GM10847 (cell line): ENCODE measurements around the gene ROMO1.

Source experiments
- POLR2A ChIP-seq: IDR thresholded peaks from 2 replicates; pipeline ENCODE4 v1.6.1; 2011; ENCODE audit not compliant: insufficient read length; ENCODE audit errors: extremely low read depth

ROMO1 gene

GRCh38 chr20:35702051-35702823 is 3.0 kb downstream of the ROMO1 start:
- TF ChIP-seq POLR2A: no peak

GRCh38 chr20:35702824-35703695 is 3.9 kb downstream of the ROMO1 start:
- no peak for TF ChIP-seq POLR2A

GRCh38 chr20:35704514-35705261 is 5.5 kb downstream of the ROMO1 start:
- TF ChIP-seq POLR2A: no peak

GRCh38 chr20:35708502-35708901 is 9.3 kb downstream of the ROMO1 start:
- no peak for TF ChIP-seq POLR2A

GRCh38 chr20:35709259-35709658 is 10.1 kb downstream of the ROMO1 start:
- TF ChIP-seq POLR2A: no peak

GRCh38 chr20:35710039-35710438 is 10.8 kb downstream of the ROMO1 start:
- TF ChIP-seq POLR2A: no peak

- no peak for TF ChIP-seq POLR2A
Observed at GRCh38 chr20:35710884-35711587, 11.8 kb downstream of the ROMO1 start.

GRCh38 chr20:35711588-35712209 is 12.5 kb downstream of the ROMO1 start:
- TF ChIP-seq POLR2A: no peak

- TF ChIP-seq POLR2A: no peak
Observed at GRCh38 chr20:35714127-35714526, 14.9 kb downstream of the ROMO1 start.

GRCh38 chr20:35715652-35716051 is 16.4 kb downstream of the ROMO1 start:
- no peak for TF ChIP-seq POLR2A

- no peak for TF ChIP-seq POLR2A
Observed at GRCh38 chr20:35716330-35716729, 17.1 kb downstream of the ROMO1 start.

- no peak for TF ChIP-seq POLR2A
Observed at GRCh38 chr20:35718972-35719635, 19.9 kb downstream of the ROMO1 start.

GRCh38 chr20:35719717-35720116 is 20.5 kb downstream of the ROMO1 start:
- no peak for TF ChIP-seq POLR2A
